ENCODE data around the gene PUM1. TPM values are rescaled to one million over a fixed set of nuclear protein-coding genes. Genes with fewer than 3 reads are reported as not detected.

Gene PUM1
- total RNA-seq, 1 donor from 2014 or later: 105 TPM

GRCh38 chr1:30915491-30916230 is 149.9 kb downstream of the PUM1 start:
- Mint-ChIP-seq H3K27me3 (ENCODE audit: low read depth) (no peaks in the 10 kb centered on the region), H3K4me3 (ENCODE audit: unreplicated experiment) (no peak overlapping the region), H3K36me3 (ENCODE audit: low read depth) (no peaks in the 10 kb centered on the region), H3K9me3 (ENCODE audit: low read depth) (no peaks in the 10 kb centered on the region), H3K27ac (ENCODE audit: unreplicated experiment) (no peak overlapping the region), H3K4me1 (ENCODE audit: low read depth) (peaks cover 8% of the 10 kb centered on the region)
- no peak for TF ChIP-seq CTCF (IDR thresholded peaks at IDR 0.05)
- peak; percentile 75 for DNase-seq (ENCODE audit: low spot score)

- H3K4me3 Mint-ChIP-seq (ENCODE audit: unreplicated experiment): no peak overlapping the region
- H3K27ac Mint-ChIP-seq (ENCODE audit: unreplicated experiment): no peak overlapping the region
- no peaks in the 10 kb centered on the region for H3K27me3 Mint-ChIP-seq (ENCODE audit: low read depth)
- no peak for TF ChIP-seq CTCF (IDR thresholded peaks at IDR 0.05)
- H3K4me1 Mint-ChIP-seq (ENCODE audit: low read depth): peaks cover 7% of the 10 kb centered on the region
- H3K36me3 Mint-ChIP-seq (ENCODE audit: low read depth): no peaks in the 10 kb centered on the region
- no peak for DNase-seq (ENCODE audit: low spot score)
- H3K9me3 Mint-ChIP-seq (ENCODE audit: low read depth): no peaks in the 10 kb centered on the region
Observed at GRCh38 chr1:30914931-30915330, 150.6 kb downstream of the PUM1 start.

GRCh38 chr1:30914587-30914922 is 151.0 kb downstream of the PUM1 start:
- no peak for TF ChIP-seq CTCF (IDR thresholded peaks at IDR 0.05)
- no peak for DNase-seq (ENCODE audit: low spot score)
- no peak overlapping the region for H3K4me3 Mint-ChIP-seq (ENCODE audit: unreplicated experiment)
- H3K27me3 Mint-ChIP-seq (ENCODE audit: low read depth): no peaks in the 10 kb centered on the region
- H3K4me1 Mint-ChIP-seq (ENCODE audit: low read depth): peaks cover 11% of the 10 kb centered on the region
- no peaks in the 10 kb centered on the region for H3K9me3 Mint-ChIP-seq (ENCODE audit: low read depth)
- no peaks in the 10 kb centered on the region for H3K36me3 Mint-ChIP-seq (ENCODE audit: low read depth)
- H3K27ac Mint-ChIP-seq (ENCODE audit: unreplicated experiment): no peak overlapping the region

GRCh38 chr1:30912913-30913652 is 152.4 kb downstream of the PUM1 start:
- Mint-ChIP-seq H3K27me3 (ENCODE audit: low read depth) (no peaks in the 10 kb centered on the region), H3K9me3 (ENCODE audit: low read depth) (no peaks in the 10 kb centered on the region), H3K27ac (ENCODE audit: unreplicated experiment) (no peak overlapping the region), H3K4me1 (ENCODE audit: low read depth) (peaks cover 10% of the 10 kb centered on the region), H3K36me3 (ENCODE audit: low read depth) (no peaks in the 10 kb centered on the region), H3K4me3 (ENCODE audit: unreplicated experiment) (no peak overlapping the region)
- no peak for TF ChIP-seq CTCF (IDR thresholded peaks at IDR 0.05)
- peak; percentile 59 for DNase-seq (ENCODE audit: low spot score)

GRCh38 chr1:30912224-30912623 is 153.3 kb downstream of the PUM1 start:
- Mint-ChIP-seq H3K9me3 (ENCODE audit: low read depth) (no peaks in the 10 kb centered on the region), H3K36me3 (ENCODE audit: low read depth) (no peaks in the 10 kb centered on the region), H3K27ac (ENCODE audit: unreplicated experiment) (no peak overlapping the region), H3K4me1 (ENCODE audit: low read depth) (peaks cover 16% of the 10 kb centered on the region), H3K4me3 (ENCODE audit: unreplicated experiment) (no peak overlapping the region), H3K27me3 (ENCODE audit: low read depth) (no peaks in the 10 kb centered on the region)
- DNase-seq (ENCODE audit: low spot score): peak; percentile 68
- TF ChIP-seq CTCF (IDR thresholded peaks at IDR 0.05): no peak

Measured in chondrocyte (in vitro differentiated cells).